ENCODE results near the gene FOXK2.

Gene FOXK2

DNA sequence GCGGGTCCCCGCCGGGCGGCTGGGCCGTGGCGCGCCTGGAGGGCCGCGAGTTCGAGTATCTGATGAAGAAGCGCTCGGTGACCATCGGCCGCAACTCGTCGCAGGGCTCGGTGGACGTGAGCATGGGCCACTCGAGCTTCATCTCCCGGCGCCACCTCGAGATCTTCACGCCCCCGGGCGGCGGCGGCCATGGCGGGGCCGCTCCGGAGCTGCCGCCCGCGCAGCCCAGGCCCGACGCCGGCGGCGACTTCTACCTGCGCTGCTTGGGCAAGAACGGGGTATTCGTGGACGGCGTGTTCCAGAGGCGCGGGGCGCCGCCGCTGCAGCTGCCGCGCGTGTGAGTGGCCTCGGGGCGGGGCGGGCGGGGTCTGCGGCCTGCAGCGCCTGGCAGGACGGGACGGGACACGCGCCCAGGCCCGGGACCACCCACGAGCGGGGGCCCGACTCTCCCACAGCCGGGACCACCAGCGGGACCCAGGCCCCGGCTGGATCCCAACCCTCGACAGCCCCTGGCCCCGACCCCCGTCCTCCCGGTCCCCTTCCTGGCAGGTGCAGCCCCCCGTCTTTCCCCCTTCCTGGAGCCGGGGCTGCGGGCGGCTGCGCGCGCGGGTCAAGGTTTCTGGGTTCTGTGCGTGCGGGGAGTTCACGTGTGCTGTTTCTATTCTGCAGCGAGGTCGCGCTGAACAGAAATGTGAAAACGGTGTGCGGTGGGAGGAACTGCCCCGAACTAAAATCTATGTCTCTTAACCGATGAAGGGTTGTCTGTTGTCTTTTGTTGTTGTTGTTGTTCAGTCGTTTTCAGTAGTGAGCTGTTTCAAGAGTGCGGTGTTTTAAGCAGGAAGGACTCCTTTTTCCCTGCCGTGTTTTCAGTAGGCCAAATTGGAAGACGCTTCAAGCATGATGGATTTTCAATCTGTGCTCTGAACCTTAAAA lies 705 bp downstream of the FOXK2 start:
- DNase-seq (ENCODE audit: low read depth), result peak; percentile 55
- H3K4me3 ChIP-seq (ENCODE audit: low read depth, low read length), result peak overlapping the region; percentile 95
- TF ChIP-seq, protein P1, sequence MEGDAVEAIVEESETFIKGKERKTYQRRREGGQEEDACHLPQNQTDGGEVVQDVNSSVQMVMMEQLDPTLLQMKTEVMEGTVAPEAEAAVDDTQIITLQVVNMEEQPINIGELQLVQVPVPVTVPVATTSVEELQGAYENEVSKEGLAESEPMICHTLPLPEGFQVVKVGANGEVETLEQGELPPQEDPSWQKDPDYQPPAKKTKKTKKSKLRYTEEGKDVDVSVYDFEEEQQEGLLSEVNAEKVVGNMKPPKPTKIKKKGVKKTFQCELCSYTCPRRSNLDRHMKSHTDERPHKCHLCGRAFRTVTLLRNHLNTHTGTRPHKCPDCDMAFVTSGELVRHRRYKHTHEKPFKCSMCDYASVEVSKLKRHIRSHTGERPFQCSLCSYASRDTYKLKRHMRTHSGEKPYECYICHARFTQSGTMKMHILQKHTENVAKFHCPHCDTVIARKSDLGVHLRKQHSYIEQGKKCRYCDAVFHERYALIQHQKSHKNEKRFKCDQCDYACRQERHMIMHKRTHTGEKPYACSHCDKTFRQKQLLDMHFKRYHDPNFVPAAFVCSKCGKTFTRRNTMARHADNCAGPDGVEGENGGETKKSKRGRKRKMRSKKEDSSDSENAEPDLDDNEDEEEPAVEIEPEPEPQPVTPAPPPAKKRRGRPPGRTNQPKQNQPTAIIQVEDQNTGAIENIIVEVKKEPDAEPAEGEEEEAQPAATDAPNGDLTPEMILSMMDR (IDR thresholded peaks at IDR 0.05; ENCODE audit: insufficient read depth, low read depth, low read length, missing control alignments), result no peak

DNA sequence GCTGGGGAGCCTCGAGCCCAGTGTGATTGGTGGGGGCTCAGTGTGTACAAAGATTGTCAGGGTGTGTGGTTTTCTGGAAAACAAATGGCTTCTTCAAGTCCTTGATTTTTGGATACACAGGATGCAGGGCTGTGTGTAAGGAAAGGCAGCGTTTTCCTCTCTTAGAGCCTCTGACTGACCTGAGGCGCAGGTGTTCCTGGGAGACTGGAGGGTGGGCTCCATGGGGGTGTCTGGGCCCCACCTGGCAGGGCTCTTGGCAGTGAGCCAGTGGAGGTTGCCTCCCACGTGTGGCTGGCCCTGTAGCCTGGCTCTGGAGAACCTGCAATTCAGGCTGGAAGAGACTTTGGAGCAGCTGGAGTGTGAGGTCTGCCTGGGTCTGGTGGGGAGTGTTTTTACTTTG lies 5.0 kb downstream of the FOXK2 start:
- TF ChIP-seq, protein P1 (IDR thresholded peaks at IDR 0.05; ENCODE audit: insufficient read depth, low read depth, low read length, missing control alignments), result no peak
- no peak for DNase-seq (ENCODE audit: low read depth)
- H3K4me3 ChIP-seq (ENCODE audit: low read depth, low read length), result no peak overlapping the region

DNA sequence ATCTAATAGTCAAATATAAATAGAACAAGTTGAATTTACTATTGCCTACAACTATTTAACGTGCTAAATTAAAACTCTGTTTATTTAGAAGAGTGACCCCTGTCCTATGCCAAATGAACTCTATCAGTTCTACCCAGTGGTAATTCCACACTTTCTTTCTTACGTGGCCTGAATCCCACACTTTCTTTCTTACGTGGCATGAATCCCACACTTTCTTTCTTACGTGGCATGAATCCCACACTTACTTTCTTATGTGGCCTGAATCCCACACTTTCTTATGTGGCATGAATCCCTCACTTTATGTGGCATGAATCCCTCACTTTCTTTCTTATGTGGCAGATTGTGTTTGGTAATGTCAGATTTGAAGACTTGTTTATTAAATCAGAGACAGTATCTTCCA lies 6.2 kb downstream of the FOXK2 start:
- TF ChIP-seq, protein P1 (IDR thresholded peaks at IDR 0.05; ENCODE audit: insufficient read depth, low read depth, low read length, missing control alignments), result no peak
- H3K4me3 ChIP-seq (ENCODE audit: low read depth, low read length), result no peak overlapping the region

DNA sequence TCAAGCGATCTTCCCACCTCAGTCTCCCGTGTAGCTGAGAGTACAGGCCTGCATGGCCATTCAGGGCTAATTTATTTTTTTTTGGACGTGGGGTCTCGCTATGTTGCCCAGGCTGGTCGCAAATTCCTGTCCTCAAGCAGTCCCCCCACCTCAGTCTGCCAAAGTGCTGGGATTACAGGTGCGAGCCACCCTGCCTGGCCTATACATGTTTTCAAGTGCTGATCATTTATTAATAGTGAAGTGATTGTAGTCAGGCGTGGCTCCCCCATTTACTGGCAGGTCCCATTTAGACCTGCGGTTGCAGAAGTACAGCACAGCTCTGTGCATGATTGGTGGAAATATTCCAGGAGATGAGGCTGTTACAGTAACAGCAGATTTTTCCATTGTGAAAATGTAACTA lies 8.4 kb downstream of the FOXK2 start:
- no peak overlapping the region for H3K4me3 ChIP-seq (ENCODE audit: low read depth, low read length)
- TF ChIP-seq, protein P1 (IDR thresholded peaks at IDR 0.05; ENCODE audit: insufficient read depth, low read depth, low read length, missing control alignments), result no peak
- DNase-seq (ENCODE audit: low read depth), result no peak

More for the DNA sequence above, 6.2 kb downstream of the FOXK2 start:
- DNase-seq (ENCODE audit: low read depth), result no peak

DNA sequence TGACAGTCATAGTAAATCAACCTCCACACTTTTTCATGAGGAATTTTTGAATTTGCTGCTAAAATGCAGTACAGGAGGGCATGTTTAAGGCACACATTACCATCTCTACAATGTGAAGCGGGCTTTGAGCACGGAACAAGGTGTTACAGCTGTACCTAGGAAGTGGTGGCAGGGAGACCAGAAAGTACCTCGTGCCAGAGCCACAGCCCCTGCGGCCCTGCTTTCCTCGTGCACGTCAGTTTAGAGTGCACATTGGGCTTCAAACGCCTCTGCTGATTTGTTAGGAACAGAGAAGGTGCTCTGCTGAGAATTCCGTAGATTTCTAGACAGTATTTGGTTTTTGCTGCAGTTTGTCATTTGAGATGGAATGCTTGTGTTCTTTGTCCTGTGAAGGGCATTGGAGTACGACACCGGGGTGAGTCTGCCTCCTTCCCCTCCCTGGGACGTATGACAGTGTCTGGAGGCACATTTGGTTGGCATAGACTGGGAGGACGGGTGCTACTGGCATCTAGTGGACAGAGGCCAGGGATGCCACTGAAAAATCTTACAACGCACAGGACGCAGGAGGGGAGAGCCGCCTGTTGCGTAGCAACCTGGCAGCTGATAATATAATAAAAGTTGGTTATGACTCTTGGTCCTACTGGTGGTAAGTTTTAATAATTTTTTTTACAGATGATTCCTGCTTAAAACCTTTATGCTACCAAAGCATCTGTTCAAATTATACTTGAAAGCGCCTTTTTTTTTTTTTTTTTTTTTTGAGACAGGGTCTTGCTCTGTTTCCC lies 9.1 kb downstream of the FOXK2 start:
- no peak overlapping the region for H3K4me3 ChIP-seq (ENCODE audit: low read depth, low read length)
- DNase-seq (ENCODE audit: low read depth), result peak; percentile 35
- TF ChIP-seq, protein P1 (IDR thresholded peaks at IDR 0.05; ENCODE audit: insufficient read depth, low read depth, low read length, missing control alignments), result no peak

DNA sequence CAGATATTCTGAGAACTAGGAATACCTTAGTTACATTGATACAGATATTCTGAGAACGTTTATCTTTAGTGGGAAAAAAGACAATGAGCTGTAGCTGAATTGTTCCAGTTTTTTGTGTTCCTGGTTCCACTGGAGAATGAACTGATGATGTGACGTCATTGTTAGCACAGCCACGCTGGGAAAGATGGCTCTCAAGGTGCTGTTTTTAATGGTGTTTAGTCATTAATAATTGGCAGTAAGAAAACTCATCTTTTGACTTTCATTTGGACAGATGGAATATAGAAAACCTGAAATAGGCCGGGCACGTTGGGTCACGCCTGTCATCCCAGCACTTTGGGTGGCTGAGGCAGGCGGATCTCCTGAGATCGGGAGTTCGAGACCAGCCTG lies 10.4 kb downstream of the FOXK2 start:
- TF ChIP-seq, protein P1 (IDR thresholded peaks at IDR 0.05; ENCODE audit: insufficient read depth, low read depth, low read length, missing control alignments), result no peak
- H3K4me3 ChIP-seq (ENCODE audit: low read depth, low read length), result no peak overlapping the region

More for the DNA sequence above, 10.4 kb downstream of the FOXK2 start:
- DNase-seq (ENCODE audit: low read depth), result no peak
